Frontal cortex (tissue), 4 donors: ENCODE data around the gene KRTAP5-10. TPM values are rescaled to one million over a fixed set of nuclear protein-coding genes. Genes with fewer than 3 reads are reported as not detected.
"Not testable (repeated sequence)": the region's sequence is repeated elsewhere in the genome, so short reads cannot be mapped to it uniquely, and the experiment has no call there.

Experiments used
- DNase-seq, 2 donors: peaks; one replicate each; pipeline ENCODE4 v3.0.0; 2012; ENCODE audit warnings: low spot score in 2 of 2
- FAIRE-seq: peaks from 2 replicates; lab custom pipeline; 2012; peaks lifted over from hg19 to GRCh38; lab: Jason Lieb, UNC
- total RNA-seq: library from RNA; depleted of rRNA; stranded (reverse); fragments of >200 nt; gene quantifications from one replicate; pipeline ENCODE4 v1.2.3, GENCODE V29; 2014
- donor health status: control.
- donor health status: control.
- donor health status: control.

KRTAP5-10 gene
- total RNA-seq, 1 donor from 2014 or later: not detected

GRCh38 chr11:71566626-71567599 lies 1.6 kb downstream of the KRTAP5-10 start:
- FAIRE-seq, DNase-seq: not testable (repeated sequence)

- not testable (repeated sequence) for DNase-seq, FAIRE-seq
Measured at GRCh38 chr11:71567633-71568032, 2.3 kb downstream of the KRTAP5-10 start.

GRCh38 chr11:71568704-71569349 lies 3.5 kb downstream of the KRTAP5-10 start:
- FAIRE-seq (no peak), DNase-seq (no peak)

- DNase-seq, FAIRE-seq: not testable (repeated sequence)
Measured at GRCh38 chr11:71571101-71571850, 5.9 kb downstream of the KRTAP5-10 start.

GRCh38 chr11:71572811-71573210 lies 7.4 kb downstream of the KRTAP5-10 start:
- DNase-seq (no peak), FAIRE-seq (no peak)

- FAIRE-seq (no peak), DNase-seq (no peak)
Measured at GRCh38 chr11:71574418-71574817, 9.1 kb downstream of the KRTAP5-10 start.

GRCh38 chr11:71575723-71576424 lies 10.5 kb downstream of the KRTAP5-10 start:
- DNase-seq (no peak), FAIRE-seq (no peak)

GRCh38 chr11:71576688-71577465 lies 11.5 kb downstream of the KRTAP5-10 start:
- FAIRE-seq, DNase-seq: not testable (repeated sequence)

- no peak for FAIRE-seq
Measured at GRCh38 chr11:71577469-71578004, 12.2 kb downstream of the KRTAP5-10 start.

GRCh38 chr11:71579513-71579912 lies 14.2 kb downstream of the KRTAP5-10 start:
- not testable (repeated sequence) for FAIRE-seq

More at GRCh38 chr11:71577469-71578004, 12.2 kb downstream of the KRTAP5-10 start:
- DNase-seq: no peak

GRCh38 chr11:71580057-71581003 lies 15.0 kb downstream of the KRTAP5-10 start:
- FAIRE-seq: no peak
- DNase-seq: peak in 1 of 2 donors; percentile 67

More at GRCh38 chr11:71579513-71579912, 14.2 kb downstream of the KRTAP5-10 start:
- DNase-seq: not testable (repeated sequence)

GRCh38 chr11:71581826-71582225 lies 16.5 kb downstream of the KRTAP5-10 start:
- FAIRE-seq (no peak), DNase-seq (no peak)

GRCh38 chr11:71582309-71582895 lies 17.0 kb downstream of the KRTAP5-10 start, which contains the start of gene KRTAP5-11:
TSS of gene KRTAP5-11 (minus strand) at chr11:71582875. CDS start at chr11:71582837, 38 bp downstream.
- FAIRE-seq (no peak), DNase-seq (no peak)

- DNase-seq, FAIRE-seq: not testable (repeated sequence)
Measured at GRCh38 chr11:71582969-71583368, 17.6 kb downstream of the KRTAP5-10 start.

GRCh38 chr11:71585673-71586072 lies 20.3 kb downstream of the KRTAP5-10 start:
- peak; percentile 52 for FAIRE-seq
- not testable (repeated sequence) for DNase-seq

- not testable (repeated sequence) for FAIRE-seq, DNase-seq
Measured at GRCh38 chr11:71588314-71588713, 23.0 kb downstream of the KRTAP5-10 start.
